GM12878 (cell line): Measurements from ENCODE around the gene PCGF6.

ENCODE experiments used
- JUND ChIP-seq: IDR thresholded peaks from 2 replicates; pipeline ENCODE4 v1.6.1; 2012; ENCODE audit warnings: low read depth, mild to moderate bottlenecking, low read length, improper control_type of control experiment, moderate library complexity
- RAD21 ChIP-seq: IDR thresholded peaks from 2 replicates; pipeline ENCODE4 v1.6.1; 2011; ENCODE audit warnings: mild to moderate bottlenecking, low read depth, low read length, moderate library complexity; ENCODE audit not compliant: insufficient read depth
- SMC3 ChIP-seq: IDR thresholded peaks from 2 replicates; pipeline ENCODE4 v1.6.1; 2011; ENCODE audit warnings: low read length, improper control_type of control experiment, borderline replicate concordance
- TF ChIP-seq, protein P1 (sequence below): IDR thresholded peaks from 2 replicates; pipeline ENCODE4 v1.6.1; 2012; ENCODE audit warnings: low read depth, low read length, improper control_type of control experiment
- TF ChIP-seq, protein P2 (sequence below), 3 experiments: IDR thresholded peaks in 2 of 3; conservative IDR thresholded peaks in 1 of 3; 2 replicates each; pipeline ENCODE4 v1.5.1; 2011; ENCODE audit warnings: low read depth in 3 of 3, low read length in 3 of 3, mild to moderate bottlenecking in 3 of 3, control low read depth in 2 of 3, moderate library complexity in 2 of 3, inconsistent platforms in 1 of 3, mixed read lengths in 1 of 3; ENCODE audit not compliant: control insufficient read depth in 2 of 3, insufficient read depth in 1 of 3; ENCODE audit errors: extremely low read depth in 1 of 3

DNA sequence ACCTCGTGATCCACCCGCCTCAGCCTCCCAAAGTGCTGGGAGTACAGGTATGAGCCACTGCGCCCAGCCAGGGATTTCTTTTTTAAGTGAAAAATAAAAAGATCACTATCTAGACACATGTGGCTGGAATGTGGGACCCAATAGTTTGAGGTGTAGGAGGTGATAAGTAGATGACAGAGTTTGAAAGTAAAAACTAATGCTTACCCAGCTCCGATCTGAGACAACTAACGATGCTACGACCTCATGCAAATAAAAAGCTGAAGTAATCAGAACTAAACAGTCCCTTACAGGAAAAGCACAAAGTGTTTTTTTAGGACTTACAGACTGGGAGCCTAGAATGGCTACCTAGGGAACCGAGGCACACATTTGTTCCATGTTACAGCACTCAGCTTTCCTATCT, 23.0 kb downstream of the PCGF6 start:
- TF ChIP-seq SMC3 (no peak), RAD21 (no peak), JUND (no peak)
- TF ChIP-seq, protein P1, sequence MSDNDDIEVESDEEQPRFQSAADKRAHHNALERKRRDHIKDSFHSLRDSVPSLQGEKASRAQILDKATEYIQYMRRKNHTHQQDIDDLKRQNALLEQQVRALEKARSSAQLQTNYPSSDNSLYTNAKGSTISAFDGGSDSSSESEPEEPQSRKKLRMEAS, result no peak
- TF ChIP-seq, protein P2, sequence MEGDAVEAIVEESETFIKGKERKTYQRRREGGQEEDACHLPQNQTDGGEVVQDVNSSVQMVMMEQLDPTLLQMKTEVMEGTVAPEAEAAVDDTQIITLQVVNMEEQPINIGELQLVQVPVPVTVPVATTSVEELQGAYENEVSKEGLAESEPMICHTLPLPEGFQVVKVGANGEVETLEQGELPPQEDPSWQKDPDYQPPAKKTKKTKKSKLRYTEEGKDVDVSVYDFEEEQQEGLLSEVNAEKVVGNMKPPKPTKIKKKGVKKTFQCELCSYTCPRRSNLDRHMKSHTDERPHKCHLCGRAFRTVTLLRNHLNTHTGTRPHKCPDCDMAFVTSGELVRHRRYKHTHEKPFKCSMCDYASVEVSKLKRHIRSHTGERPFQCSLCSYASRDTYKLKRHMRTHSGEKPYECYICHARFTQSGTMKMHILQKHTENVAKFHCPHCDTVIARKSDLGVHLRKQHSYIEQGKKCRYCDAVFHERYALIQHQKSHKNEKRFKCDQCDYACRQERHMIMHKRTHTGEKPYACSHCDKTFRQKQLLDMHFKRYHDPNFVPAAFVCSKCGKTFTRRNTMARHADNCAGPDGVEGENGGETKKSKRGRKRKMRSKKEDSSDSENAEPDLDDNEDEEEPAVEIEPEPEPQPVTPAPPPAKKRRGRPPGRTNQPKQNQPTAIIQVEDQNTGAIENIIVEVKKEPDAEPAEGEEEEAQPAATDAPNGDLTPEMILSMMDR (IDR thresholded peaks at IDR 0.05 in 2 of 3, conservative IDR thresholded peaks at IDR 0.05 in 1 of 3; ENCODE audit: control insufficient read depth in 2 of 3, extremely low read depth in 1 of 3, insufficient read depth in 1 of 3, low read depth in 3 of 3, low read length in 3 of 3), result no peak
